HCEC 1CT (cell line): ENCODE results near the gene ICAM3.
"Not testable (repeated sequence)": the region's sequence is repeated elsewhere in the genome, so short reads cannot be mapped to it uniquely, and the experiment has no call there.

Source experiments
- DNase-seq: peaks from one replicate; pipeline ENCODE4 v3.0.0-alpha.2; 2017

Gene ICAM3, protein sequence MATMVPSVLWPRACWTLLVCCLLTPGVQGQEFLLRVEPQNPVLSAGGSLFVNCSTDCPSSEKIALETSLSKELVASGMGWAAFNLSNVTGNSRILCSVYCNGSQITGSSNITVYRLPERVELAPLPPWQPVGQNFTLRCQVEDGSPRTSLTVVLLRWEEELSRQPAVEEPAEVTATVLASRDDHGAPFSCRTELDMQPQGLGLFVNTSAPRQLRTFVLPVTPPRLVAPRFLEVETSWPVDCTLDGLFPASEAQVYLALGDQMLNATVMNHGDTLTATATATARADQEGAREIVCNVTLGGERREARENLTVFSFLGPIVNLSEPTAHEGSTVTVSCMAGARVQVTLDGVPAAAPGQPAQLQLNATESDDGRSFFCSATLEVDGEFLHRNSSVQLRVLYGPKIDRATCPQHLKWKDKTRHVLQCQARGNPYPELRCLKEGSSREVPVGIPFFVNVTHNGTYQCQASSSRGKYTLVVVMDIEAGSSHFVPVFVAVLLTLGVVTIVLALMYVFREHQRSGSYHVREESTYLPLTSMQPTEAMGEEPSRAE

DNA sequence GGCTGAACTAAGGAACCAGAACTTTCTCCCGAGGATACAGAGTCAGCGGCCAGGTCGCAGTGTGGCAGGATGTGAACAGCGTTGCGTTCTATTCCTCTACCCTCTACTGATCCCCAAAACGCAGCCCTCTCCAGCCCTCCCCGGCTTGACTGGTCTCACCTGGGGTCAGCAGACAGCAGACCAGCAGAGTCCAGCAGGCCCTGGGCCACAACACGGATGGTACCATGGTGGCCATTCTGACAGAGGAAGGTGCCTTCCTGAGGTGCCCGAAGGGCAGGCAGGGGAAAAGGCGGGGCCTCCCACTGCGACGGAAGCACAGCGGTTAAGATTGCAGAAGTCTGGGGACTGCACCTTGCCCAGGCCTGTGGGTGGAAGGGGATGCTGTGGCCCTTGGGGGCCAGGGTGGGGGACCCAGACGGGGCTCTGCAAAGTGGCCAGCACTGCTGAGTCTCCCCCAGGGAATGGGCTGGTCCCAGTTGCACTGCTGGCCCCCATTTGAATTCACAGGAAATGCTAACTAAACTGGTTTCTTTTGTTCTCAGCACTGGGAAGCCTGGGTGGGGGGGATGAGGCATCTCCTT is at the start of gene ICAM3:
Gene ICAM3, minus strand, starts transcription at position 245 of the 581 bp plus-strand sequence. Its CDS starts 10 bp downstream, at position 235.
- DNase-seq = no peak

- DNase-seq = peak; percentile 45
Observed at GRCh38 chr19:10388957-10389356, 49.5 kb upstream of the ICAM3 start.

DNA sequence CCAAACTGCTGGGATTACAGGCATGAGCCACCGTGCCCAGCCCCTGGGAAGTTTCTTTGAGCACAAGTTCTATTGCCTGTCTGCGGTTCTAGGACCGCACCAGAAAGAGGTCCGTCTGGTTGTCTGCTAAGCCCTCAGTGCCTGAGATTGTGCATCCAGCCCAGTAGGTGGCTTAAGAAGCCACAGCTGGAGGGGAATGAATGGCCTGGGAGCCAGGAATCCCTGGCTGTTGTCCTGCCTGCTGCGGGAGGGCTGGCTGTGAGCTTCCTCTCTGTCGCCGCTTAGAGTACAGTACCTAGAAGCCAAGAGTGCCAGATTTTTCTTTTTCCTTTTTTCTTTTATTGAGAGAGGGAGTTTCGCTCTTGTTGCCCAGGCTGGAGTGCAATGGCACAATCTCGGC is 45.2 kb upstream of the ICAM3 start:
- DNase-seq = no peak

DNA sequence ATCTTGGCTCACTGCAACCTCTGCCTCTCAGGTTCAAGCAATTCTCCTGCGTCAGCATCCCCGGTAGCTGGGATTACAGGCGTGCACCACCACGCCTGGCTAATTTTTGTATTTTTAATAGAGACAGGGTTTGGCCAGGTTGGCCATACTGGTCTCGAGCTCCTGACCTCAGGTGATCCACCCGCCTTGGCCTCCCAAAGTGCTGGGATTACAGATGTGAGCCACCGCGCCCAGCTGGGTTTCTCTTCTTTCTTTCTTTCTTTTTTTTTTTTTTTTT is 43.7 kb upstream of the ICAM3 start:
- not testable (repeated sequence) for DNase-seq

GRCh38 chr19:10380313-10381102 is 41.1 kb upstream of the ICAM3 start, which contains the start of gene TYK2:
TYK2 (minus strand) TSS chr19:10380572; CDS start chr19:10378406, 2,166 bp downstream.
- peak; percentile 96 for DNase-seq

DNA sequence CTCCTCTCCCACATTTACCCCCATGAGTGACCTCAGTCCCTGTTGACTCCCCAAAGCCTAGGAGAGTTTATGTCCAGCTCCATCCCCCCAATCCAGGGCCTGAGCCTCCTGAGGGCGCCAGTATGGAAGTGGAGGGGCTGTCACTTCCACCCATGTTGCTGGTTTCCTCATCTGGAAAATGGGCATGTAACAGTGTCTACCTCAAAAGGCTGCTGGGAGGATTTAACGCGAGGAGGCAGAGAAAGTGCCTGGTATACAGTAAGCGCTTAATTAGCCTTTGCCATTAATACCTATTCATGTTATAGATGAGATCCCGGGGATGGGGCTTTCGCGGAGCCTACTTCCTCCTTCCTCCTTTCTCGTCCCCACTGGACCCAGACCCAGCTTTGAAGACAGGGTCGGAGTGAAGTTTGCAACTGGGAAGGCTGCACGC is 40.5 kb upstream of the ICAM3 start:
- DNase-seq = no peak

GRCh38 chr19:10378124-10378523 is 38.7 kb upstream of the ICAM3 start:
- DNase-seq = no peak

- not testable (repeated sequence) for DNase-seq
Observed at GRCh38 chr19:10377140-10377640, 37.8 kb upstream of the ICAM3 start.

GRCh38 chr19:10374931-10375330 is 35.5 kb upstream of the ICAM3 start:
- no peak for DNase-seq

GRCh38 chr19:10372690-10373089 is 33.3 kb upstream of the ICAM3 start:
- no peak for DNase-seq

GRCh38 chr19:10368101-10368803 is 28.8 kb upstream of the ICAM3 start:
- no peak for DNase-seq

DNA sequence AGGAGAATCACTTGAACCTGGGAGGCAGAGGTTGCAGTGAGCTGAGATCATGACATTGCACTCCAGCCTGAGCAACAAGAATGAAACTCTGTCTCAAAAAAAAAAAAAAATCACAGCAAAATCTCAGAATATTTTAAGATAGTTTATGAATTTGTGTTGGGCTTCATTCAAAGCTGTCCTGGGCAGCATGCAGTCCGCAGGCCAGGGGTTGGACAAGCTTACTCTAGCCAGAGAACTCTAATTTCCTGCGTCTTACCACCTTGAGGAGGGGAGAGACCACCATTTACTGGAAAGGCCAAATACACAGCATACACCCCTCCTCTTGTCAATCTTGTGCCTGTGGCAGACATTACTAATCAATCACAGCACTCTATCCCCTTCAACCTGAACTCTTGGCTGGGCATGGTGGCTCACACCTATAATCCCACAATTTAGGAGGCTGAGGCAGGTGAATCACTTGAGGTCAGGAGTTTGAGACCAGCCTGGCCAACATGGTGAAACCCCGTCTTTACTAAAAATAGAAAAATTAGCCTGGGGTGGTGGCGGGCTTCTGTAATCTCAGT is 27.6 kb upstream of the ICAM3 start:
- not testable (repeated sequence) for DNase-seq

DNA sequence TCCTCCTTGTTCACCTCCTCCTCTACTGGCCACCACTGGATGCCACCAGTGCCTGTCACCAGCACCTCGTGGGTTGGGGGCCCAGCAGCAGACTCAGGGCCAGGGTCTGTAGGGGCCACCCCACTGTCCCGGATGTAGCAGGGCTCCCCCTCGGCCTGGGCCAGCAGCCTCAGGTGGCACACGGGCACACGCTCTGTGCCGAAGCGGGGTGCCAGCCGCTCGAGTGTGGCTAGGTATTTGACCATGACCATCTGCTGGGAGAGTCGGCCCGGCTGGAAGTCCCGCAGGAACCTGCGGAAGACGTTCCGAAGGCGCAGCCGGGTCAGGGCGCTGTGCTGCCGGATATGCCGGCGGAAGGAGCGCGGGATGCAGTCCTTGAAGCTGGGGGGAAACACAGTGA is 26.1 kb upstream of the ICAM3 start:
- DNase-seq = no peak

GRCh38 chr19:10364644-10365043 is 25.2 kb upstream of the ICAM3 start:
- no peak for DNase-seq

- no peak for DNase-seq
Observed at GRCh38 chr19:10363789-10364281, 24.4 kb upstream of the ICAM3 start.

GRCh38 chr19:10362259-10362658 is 22.8 kb upstream of the ICAM3 start:
- no peak for DNase-seq

GRCh38 chr19:10361569-10362011 is 22.2 kb upstream of the ICAM3 start:
- no peak for DNase-seq

DNA sequence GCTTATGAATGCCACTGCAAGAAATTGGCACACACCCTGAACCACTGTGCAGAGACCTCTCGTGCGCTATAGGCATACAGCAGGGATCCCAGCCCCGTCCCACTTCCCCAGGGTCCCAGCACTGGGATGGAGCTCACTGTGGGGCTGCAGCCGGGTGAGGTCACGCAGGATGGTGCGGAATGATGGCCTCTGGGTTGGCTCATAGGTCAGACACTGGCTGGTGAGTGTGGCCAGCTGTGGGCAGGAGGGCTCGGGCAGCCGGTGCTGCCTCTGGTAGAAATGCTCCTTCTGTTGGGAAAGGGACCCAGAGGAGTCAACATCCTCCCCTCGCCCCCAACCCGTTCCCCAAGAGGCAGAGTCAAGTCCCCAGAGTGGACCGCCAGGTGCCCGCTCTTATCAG is 17.0 kb upstream of the ICAM3 start:
- no peak for DNase-seq

DNA sequence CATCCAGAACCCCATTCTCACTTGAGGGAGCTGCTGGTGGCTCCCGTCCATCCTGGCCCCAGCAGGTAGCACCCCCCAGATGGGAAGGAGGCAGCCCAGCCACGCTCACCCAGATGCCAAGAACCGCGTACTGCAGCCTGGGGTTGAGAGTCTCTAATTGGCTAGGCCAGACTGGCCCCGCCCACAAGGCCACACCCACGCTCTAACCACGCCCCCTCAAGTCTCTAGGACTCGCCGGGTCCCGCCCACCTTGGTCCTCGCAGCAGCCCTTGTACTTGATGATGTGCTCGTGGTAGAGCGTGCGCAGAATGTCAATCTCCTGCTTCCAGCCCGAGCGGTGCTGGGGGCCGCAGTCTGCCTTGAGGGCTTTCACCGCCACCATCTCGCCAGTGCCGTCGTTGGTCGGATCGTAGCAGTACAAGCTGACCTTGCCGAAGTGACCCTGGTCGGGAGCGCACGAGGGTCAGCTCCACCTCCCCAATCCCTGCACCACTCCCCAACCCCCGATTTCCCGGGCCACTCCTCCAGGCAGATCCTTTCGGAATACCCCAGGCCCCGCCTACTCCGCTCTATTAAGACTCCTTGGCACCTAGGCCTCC is 14.5 kb upstream of the ICAM3 start:
- no peak for DNase-seq

- DNase-seq = no peak
Observed at GRCh38 chr19:10352764-10353671, 13.6 kb upstream of the ICAM3 start.
